Umbilical cord (tissue), 2 donors: Measurements from ENCODE around the gene SLAMF6. TPM values are rescaled to one million over a fixed set of nuclear protein-coding genes. Genes with fewer than 3 reads are reported as not detected.
A peak's percentile ranks its signal among the peaks of the same experiment; 100 is the strongest.
"Not testable (repeated sequence)": the region's sequence is repeated elsewhere in the genome, so short reads cannot be mapped to it uniquely, and the experiment has no call there.

Experiments used
- DNase-seq: peaks from one replicate; pipeline ENCODE4 v3.0.0-alpha.2; 2015; ENCODE audit warnings: low spot score
- total RNA-seq: library from RNA; depleted of rRNA; stranded (reverse); fragments of >200 nt; gene quantifications from one replicate; pipeline ENCODE4 v1.2.3, GENCODE V29; 2014; ENCODE audit warnings: low replicate concordance; ENCODE audit not compliant: insufficient read depth

The SLAMF6 gene
- total RNA-seq: 0.96 TPM

DNA sequence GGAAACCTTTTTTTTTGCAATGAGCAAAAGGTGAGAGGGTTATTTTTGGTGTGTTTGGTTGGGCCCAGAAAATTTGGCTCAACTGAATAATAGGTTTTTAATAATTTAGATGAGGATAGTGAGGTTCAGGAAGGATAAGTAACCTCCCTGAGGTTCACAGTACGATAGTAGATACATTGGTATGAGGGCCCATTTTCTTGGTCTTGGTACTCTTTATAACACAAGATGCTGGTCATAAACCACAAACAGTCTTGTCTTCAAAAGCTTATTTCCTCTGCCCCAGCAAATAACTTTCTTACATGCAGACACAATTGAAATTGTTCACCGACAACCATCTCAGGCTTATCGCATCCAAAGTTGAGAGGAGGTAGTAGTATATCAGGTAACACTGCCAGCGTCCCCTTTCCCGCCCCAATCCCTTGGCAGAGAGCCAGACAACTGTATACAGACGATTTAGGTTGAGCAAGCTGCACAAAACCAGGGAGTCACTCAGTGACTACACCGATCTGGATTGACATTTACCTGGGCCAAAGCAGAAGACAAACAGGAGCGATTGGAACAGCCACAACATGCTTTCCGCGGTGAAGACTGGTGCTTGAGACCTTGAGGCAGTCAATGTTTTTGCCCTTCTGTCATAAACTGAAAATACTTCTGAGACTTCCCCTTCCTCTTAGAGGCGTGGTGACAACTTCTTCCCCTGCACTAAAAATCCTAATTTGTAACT is at the start of gene SLAMF6:
Gene SLAMF6 (minus strand): TSS at position 634 of the 724 bp plus-strand sequence. CDS start 63 bp downstream, at position 571.
- DNase-seq: no peak

DNA sequence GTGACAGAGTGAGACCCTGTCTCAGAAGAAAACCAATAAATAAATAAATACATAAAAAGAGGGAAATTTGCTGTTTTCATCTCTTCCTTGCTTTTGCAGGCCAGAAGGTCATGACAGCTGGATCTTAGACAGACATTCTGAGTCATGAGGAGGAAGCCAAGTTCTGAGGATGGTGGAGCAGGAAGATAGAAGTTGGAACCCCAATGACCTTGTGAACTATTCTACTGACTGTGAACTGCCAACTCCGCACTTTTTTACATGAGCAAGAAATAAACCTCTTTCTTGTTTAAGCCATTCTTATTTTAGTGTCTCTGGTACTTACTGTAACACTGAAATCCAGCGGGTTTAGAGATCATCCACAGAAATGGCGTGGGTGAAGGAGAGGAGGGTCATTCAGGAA is 47.8 kb upstream of the SLAMF6 start:
- DNase-seq: no peak

DNA sequence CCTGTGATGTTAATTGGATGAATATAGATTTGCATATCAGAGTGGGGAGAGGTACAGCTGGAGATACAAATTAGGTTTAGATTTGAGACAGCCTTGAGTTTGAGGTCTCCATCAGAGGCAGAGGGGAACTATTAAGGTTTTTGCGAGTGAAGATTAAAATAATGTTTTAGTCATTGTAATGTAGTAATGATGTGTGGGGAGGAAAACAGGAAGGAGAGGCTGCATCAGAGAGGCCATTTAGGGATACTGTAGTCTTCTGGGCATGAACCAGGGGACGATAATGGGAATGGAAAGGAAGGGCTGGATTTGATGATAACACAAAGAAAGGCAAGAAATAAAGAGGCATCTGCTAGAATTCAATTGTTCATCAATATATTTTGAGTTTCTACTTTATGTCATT is 46.8 kb upstream of the SLAMF6 start:
- DNase-seq: no peak

DNA sequence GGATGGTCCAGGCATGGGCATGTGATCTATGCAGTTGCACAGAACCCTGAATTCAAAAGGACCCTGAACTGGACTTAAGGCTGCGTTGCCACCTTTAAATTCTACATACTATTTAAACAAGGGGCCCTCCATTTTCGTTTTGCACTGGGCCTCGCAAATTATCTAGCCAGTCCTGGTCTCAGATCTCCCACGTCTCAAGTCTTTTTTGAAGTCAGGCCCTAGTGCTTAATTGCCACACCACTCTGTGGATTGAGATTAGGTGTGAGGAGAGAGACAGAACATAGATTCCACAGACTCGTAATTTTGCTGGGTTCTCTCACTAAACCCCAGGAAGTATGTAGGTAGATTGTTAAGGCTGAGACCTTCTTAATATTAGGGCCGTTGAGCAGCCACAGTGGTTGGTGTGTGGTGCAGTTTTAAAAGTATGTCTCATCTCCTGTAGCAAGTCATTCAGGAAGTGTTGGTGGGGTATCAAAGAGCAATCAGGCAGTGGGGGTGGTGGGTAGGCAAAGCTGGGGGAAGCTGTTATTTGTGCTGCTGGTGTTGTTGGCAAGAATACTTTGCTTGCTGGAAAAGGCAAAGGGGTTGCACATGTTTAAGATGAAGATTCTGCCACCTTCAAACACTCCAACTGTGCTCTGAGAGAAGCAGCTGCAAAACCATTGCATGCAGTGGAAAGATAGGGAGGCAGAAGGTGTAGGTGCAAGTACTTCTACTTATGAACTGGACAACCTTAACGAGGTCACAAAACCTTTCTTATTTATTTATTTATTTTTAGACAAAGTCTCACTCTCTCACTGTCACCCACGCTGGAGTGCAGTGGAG is 45.0 kb upstream of the SLAMF6 start:
- DNase-seq: no peak

DNA sequence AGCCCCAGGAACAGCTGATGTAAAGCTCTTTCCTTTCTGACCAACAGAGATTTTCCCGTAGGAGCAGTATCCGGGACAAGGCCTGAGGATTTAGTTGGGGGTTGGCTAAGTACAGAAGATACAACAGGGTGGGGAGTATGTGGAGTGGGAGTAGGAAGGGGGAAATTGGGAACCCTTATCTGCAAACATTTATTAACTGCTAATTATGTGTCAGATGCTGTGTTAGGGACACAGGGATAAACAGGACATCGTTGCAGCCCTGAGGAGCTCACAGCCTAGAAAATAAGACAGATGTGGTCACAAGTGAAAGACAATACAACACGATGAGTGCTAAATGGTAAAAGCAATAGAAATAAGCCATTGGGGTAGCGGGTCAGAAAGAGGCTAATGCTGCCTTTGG is 44.3 kb upstream of the SLAMF6 start:
- no peak for DNase-seq

DNA sequence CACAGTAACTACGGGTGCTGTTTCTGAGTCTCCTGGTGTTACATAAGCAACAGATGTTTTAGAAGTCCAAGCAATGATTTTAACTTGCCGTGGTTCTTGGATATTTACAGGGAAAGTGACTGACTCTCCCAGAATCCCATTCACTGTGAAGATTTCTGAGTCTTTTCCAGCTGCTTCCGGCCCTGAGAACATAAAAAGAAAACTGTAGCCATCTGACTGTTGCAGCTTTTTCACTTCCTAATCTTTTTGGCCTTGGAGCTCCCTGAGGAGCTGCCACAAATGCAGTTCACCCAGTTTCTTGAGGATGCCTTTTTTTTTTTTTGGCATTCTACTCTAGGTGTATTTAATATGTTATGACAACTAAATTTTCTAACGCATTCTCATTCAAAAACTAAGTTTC is 42.5 kb upstream of the SLAMF6 start:
- DNase-seq: no peak

- not testable (repeated sequence) for DNase-seq
These were observed 40.2 kb upstream of the SLAMF6 start for GRCh38 chr1:160563230-160563629.

GRCh38 chr1:160562745-160563144 is 39.7 kb upstream of the SLAMF6 start:
- DNase-seq: not testable (repeated sequence)

DNA sequence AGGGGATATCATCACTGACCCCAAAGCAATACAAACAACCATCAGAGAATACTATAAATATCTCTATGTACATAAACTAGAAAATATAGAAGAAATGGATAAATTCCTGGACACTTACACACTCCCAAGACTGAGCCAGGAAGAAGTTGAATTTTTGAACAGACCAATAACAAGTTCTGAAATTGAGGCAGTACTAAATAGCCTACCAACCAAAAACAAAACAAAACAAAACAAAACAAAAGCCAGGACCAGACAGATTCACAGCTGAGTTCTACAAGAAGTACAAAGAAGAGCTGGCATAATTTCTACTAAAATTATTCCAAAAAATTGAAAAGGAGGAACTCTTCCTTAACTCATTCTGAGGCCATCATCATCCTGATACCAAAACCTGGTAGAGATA is 37.8 kb upstream of the SLAMF6 start:
- no peak for DNase-seq

DNA sequence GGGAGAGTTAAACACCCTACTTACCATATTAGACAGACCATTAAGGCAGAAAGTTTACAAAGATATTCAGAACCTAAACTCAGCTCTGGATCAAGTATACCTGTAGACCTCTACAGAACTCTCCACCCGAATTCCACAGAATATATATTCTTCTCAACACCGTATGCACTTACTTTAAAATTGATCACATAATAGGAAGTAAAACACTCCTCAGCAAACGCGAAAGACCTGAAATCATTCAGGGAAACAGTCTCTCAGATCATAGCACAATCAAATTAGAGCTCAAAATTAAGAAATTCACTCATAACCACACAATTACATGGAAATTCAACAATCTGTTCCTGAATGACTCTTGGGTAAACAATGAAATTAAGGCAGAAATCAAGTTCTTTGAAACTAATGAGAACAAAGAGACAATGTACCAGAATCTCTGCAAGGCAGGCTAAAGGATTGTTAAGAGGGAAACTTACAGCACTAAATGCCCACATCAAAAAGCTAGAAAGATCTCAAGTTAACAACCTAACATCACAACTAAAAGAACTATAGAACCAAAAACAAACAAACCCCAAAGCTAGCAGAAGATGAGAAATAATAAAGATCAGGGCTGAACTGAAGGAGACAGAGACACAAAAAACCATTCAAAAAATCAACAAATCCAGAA is 37.1 kb upstream of the SLAMF6 start:
- no peak for DNase-seq

- not testable (repeated sequence) for DNase-seq
These were observed 36.4 kb upstream of the SLAMF6 start for GRCh38 chr1:160559437-160559836.

DNA sequence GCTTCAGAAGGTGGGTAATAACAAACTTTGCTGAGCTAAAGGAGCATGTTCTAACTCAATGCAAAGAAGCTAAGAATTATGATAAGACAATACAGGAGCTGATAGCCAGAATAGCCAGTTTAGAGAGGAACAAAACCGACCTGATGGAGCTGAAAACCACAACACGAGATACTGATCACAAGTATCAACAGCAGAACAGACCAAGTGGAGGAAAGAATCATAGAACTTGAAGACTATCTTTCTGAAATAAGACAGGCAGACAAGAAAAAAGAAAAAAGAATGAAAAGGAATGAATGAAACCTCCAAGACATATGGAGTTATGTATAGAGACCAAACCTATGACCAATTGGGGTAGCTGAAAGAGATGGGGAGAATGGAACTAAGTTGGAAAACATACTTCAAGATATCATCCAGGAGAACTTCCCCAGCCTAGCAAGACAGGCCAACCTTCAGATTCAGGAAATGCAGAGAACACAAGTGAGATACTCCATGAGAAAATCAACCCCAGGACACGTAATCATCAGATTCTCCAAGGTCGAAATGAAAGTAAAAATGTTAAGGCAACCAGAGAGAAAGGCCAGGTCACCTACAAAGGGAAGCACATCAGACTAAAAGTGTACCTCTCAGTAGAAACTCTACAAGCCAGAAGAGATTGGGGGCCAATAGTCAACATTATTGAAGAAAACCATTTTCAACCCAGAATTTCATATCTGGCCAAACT is 35.8 kb upstream of the SLAMF6 start:
- no peak for DNase-seq

DNA sequence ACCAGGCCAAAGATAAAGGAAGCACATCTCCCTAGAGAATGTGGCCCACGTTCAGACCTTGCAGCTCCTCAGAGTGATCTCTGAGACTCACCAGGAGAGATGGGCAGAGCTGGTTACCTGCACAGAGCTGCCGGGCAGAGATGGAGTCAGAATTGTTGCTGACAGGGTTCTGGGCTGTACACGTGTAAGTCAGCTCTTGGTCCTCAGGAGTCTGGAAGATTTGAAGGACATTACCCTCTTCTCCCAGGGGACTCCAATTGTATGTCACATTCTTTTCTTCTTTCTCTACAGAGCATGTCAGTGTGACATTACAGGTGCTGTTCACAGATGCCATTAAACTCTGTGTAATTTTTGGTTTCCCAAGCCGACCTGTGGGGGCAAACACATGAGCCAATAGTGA is 30.7 kb upstream of the SLAMF6 start:
- no peak for DNase-seq

- DNase-seq: no peak
These were observed 29.4 kb upstream of the SLAMF6 start for GRCh38 chr1:160552425-160552824.

DNA sequence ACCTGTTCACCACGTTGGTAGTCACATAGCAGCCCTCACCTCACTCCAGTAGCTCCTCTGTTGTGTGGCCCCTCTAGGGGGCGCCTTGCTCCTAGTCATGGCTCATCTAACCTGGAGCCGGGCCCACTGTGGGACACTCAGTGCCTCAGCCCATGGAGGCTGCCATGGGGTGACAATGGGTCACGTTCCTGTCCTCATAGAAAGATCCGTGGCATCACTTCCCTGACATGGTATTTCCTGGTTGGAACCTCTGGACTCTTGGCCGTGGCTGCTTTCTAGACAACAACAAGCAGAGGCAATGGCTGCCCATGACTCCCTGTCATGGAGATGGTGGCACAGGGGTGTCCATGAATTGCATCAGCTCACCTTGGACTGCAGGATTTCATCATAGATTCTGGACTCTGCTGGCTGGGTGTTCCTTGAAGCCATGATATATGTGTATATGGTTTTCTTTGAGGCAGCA is 27.5 kb upstream of the SLAMF6 start:
- no peak for DNase-seq

DNA sequence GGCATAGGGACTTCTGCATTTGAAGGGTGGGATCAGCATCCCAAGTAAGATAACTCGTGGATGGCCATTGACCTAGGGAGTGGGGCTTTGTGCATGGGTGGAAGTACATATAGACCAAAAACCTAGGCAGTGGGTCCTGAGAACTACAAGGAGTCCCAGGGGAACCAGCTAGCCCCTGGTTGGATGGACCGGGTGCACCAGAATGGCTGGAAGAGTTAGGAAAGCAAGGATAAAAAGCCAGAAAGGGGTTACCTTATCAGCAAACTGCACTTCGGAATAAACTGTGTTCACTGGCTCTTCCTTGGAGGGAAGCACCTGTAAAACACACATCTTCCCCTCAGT is 26.6 kb upstream of the SLAMF6 start:
- no peak for DNase-seq

DNA sequence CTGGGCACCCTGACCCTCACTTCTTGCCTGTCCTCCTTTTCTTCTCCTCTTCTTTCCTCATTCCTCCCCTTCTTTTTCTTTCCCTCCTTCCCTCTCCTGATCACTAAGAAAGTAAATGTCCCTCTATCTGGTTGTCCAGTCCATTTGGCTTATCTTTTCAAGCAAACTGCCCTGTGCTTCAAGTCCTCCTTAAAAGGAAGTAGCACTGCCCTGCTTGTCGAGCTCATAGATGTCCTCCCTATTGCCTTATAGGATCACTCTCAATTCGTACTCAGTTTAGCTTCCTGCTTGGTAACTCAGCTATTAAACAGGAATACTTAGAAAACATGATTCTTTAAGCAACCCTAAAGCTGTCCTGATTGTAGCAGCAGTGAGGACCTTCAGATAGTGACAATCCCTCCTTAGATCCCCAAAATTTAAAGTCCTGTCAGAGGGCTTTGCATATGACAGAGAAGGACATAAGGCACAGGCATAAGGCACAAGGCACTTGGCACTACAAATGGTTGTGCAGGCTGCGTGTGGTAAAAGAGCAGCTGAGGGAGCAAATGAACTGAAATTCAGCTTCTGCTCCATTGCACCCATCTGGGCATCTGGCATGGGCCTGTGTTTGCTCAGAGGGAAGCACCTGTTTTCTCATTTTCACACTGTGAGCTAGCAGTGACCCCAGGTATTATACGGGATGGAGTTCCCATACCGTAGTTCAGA is 26.1 kb upstream of the SLAMF6 start:
- no peak for DNase-seq

GRCh38 chr1:160548183-160548582 is 25.1 kb upstream of the SLAMF6 start:
- DNase-seq: no peak

DNA sequence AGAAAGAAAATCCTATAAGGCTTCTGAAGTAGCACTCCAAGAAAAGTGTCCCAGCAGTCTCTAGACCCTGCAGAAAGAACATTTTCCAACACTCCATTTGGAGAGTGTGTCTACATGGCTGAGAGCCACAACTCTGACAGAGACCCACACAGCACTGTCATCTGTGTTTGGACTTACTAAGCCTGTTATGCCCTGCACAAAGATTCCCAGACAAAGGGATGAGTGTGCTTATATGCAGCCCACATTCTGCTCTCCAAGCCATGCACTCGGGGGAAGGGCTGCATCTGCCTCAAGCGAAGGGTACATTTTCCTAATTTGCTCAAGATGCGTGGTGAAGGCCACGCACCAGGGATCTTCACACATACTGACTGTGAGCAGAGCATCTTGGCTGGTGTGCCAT is 24.4 kb upstream of the SLAMF6 start:
- DNase-seq: no peak

DNA sequence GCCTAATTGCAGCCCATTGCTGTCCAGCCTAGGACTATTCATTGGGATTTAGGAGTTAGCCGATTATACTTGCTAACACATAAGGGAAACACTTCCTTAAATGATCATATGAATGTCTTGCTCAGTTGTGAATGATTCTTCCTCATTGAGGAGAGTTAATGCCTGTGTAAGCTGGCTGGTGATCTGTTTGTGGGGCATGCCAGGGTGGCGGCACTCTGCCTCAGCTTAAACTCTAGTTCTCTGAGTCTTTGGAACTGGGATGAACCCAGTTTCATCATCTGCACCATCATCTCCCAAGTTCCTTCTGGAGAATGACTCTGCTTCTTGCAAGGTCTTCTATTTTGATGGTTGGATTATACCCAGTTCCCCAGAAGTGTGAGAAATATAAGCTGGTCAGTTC is 23.9 kb upstream of the SLAMF6 start:
- DNase-seq: no peak

GRCh38 chr1:160544647-160545046 is 21.6 kb upstream of the SLAMF6 start:
- peak; percentile 22 for DNase-seq
